SK-N-SH treated with all-trans-retinoic acid at 6 μM for 48 hours (cell line): ENCODE results near the gene MPI.

Source experiments
- ATAC-seq: fragments of 200-7000 bp; cut with Tn5 transposase; 3 replicates; pipeline ENCODE4 v1.9.1; 2020; ENCODE audit warnings: mild to moderate bottlenecking, moderate library complexity
- ARNTL ChIP-seq: fragments of 450-650 bp; formaldehyde crosslinking; IDR thresholded peaks from 2 replicates; pipeline ENCODE4 v1.5.0; 2020; ENCODE audit warnings: low read depth, mild to moderate bottlenecking, moderate library complexity, borderline replicate concordance
- BACH2 ChIP-seq: fragments of 250-450 bp; sonication (Bioruptor Pico); IDR thresholded peaks from 2 replicates; pipeline ENCODE4 v1.9.0; 2021; ENCODE audit warnings: mild to moderate bottlenecking, borderline replicate concordance
- CREB5 ChIP-seq: fragments of 250-450 bp; sonication (Bioruptor Pico); IDR thresholded peaks from 2 replicates; pipeline ENCODE4 v1.5.1; 2020; ENCODE audit warnings: low read depth, mild to moderate bottlenecking, moderate library complexity
- CSDC2 ChIP-seq: fragments of 250-450 bp; sonication (Bioruptor Pico); IDR thresholded peaks from 2 replicates; pipeline ENCODE4 v1.5.0; 2020; ENCODE audit warnings: mild to moderate bottlenecking, moderate library complexity
- CSRNP3 ChIP-seq: fragments of 250-450 bp; sonication (Bioruptor Pico); IDR thresholded peaks from 2 replicates; pipeline ENCODE4 v1.5.1; 2021; ENCODE audit warnings: mild to moderate bottlenecking, moderate library complexity
- ESRRG ChIP-seq: fragments of 250-450 bp; sonication (Bioruptor Pico); IDR thresholded peaks from 2 replicates; pipeline ENCODE4 v1.6.1; 2021; ENCODE audit warnings: mild to moderate bottlenecking
- GLIS3 ChIP-seq: fragments of 250-450 bp; sonication (Bioruptor Pico); IDR thresholded peaks from 2 replicates; pipeline ENCODE4 v1.5.0; 2020; ENCODE audit warnings: mild to moderate bottlenecking, moderate library complexity
- ISL1 ChIP-seq: fragments of 250-450 bp; sonication (Bioruptor Pico); IDR thresholded peaks from 2 replicates; pipeline ENCODE4 v2.1.2; 2022; ENCODE audit warnings: mild to moderate bottlenecking, moderate library complexity
- OSR1 ChIP-seq: fragments of 250-450 bp; sonication (Bioruptor Pico); IDR thresholded peaks from 2 replicates; pipeline ENCODE4 v1.8.0; 2022; ENCODE audit warnings: moderate library complexity, mild to moderate bottlenecking, inconsistent platforms
- PATZ1 ChIP-seq: fragments of 250-450 bp; sonication (Bioruptor Pico); IDR thresholded peaks from 2 replicates; pipeline ENCODE4 v1.8.0; 2020; ENCODE audit warnings: mild to moderate bottlenecking, moderate library complexity, borderline replicate concordance
- POU6F1 ChIP-seq: fragments of 250-450 bp; sonication (Bioruptor Pico); IDR thresholded peaks from 2 replicates; pipeline ENCODE4 v1.8.0; 2021; ENCODE audit warnings: low read depth, mild to moderate bottlenecking, moderate library complexity, borderline replicate concordance
- PPARA ChIP-seq: fragments of 250-450 bp; sonication (Bioruptor Pico); IDR thresholded peaks from 2 replicates; pipeline ENCODE4 v1.5.0; 2020; ENCODE audit warnings: mild to moderate bottlenecking, borderline replicate concordance
- RARB ChIP-seq: fragments of 250-450 bp; sonication (Bioruptor Pico); IDR thresholded peaks from 2 replicates; pipeline ENCODE4 v1.8.0; 2021; ENCODE audit warnings: mild to moderate bottlenecking, moderate library complexity
- SNAI2 ChIP-seq: fragments of 250-450 bp; sonication (Bioruptor Pico); IDR thresholded peaks from 2 replicates; pipeline ENCODE4 v1.5.0; 2020; ENCODE audit warnings: mild to moderate bottlenecking, moderate library complexity
- TCF4 ChIP-seq: fragments of 250-450 bp; sonication (Bioruptor Pico); IDR thresholded peaks from 2 replicates; pipeline ENCODE4 v1.8.0; 2021; ENCODE audit warnings: mild to moderate bottlenecking, moderate library complexity, borderline replicate concordance
- TOX ChIP-seq: fragments of 250-450 bp; sonication (Bioruptor Pico); IDR thresholded peaks from 2 replicates; pipeline ENCODE4 v1.8.0; 2021; ENCODE audit warnings: mild to moderate bottlenecking, moderate library complexity, borderline replicate concordance
- TSHZ2 ChIP-seq: fragments of 250-450 bp; sonication (Bioruptor Pico); IDR thresholded peaks from 2 replicates; pipeline ENCODE4 v1.5.0; 2020; ENCODE audit warnings: mild to moderate bottlenecking, moderate library complexity
- ZC3H10 ChIP-seq: fragments of 250-450 bp; sonication (Bioruptor Pico); IDR thresholded peaks from 2 replicates; pipeline ENCODE4 v1.5.1; 2021; ENCODE audit warnings: mild to moderate bottlenecking, moderate library complexity
- ZFP3 ChIP-seq: fragments of 250-450 bp; sonication (Bioruptor Pico); IDR thresholded peaks from 2 replicates; pipeline ENCODE4 v1.5.0; 2020; ENCODE audit warnings: mild to moderate bottlenecking, moderate library complexity
- ZFP30 ChIP-seq: fragments of 450-650 bp; formaldehyde crosslinking; IDR thresholded peaks from 2 replicates; pipeline ENCODE4 v1.5.0; 2022; ENCODE audit warnings: mild to moderate bottlenecking, moderate library complexity
- ZNF565 ChIP-seq: fragments of 450-650 bp; formaldehyde crosslinking; conservative IDR thresholded peaks from 2 replicates; pipeline ENCODE4 v1.5.0; 2020; ENCODE audit warnings: low read depth, mild to moderate bottlenecking, moderate library complexity
- ZNF70 ChIP-seq: fragments of 450-650 bp; formaldehyde crosslinking; IDR thresholded peaks from 2 replicates; pipeline ENCODE4 v1.5.0; 2020; ENCODE audit warnings: mild to moderate bottlenecking, moderate library complexity
- ZNF8 ChIP-seq: fragments of 450-650 bp; formaldehyde crosslinking; IDR thresholded peaks from 2 replicates; pipeline ENCODE4 v1.5.0; 2020; ENCODE audit warnings: mild to moderate bottlenecking, moderate library complexity

Gene MPI

GRCh38 chr15:74902295-74903075 is 12.6 kb downstream of the MPI start:
- no peak for TF ChIP-seq ZNF565 (CRISPR knock-in tag)
- TF ChIP-seq PATZ1 (CRISPR knock-in tag), result no peak
- no peak for TF ChIP-seq TOX (CRISPR knock-in tag)
- no peak for TF ChIP-seq CSDC2
- no peak for TF ChIP-seq ZNF70 (CRISPR knock-in tag)
- no peak for TF ChIP-seq TCF4 (CRISPR knock-in tag)
- TF ChIP-seq ARNTL (CRISPR knock-in tag), result no peak
- ATAC-seq, result no peak

- no peak for ATAC-seq
- TF ChIP-seq ARNTL (CRISPR knock-in tag), result no peak
- TF ChIP-seq, all 23 proteins: peak for 0
These were observed 13.8 kb downstream of the MPI start for GRCh38 chr15:74903676-74904075.

- TF ChIP-seq ZFP3 (CRISPR knock-in tag) (no peak), ISL1 (no peak), OSR1 (CRISPR knock-in tag) (no peak), TSHZ2 (CRISPR knock-in tag) (no peak), TCF4 (CRISPR knock-in tag) (no peak), ESRRG (no peak)
- no peak for ATAC-seq
These were observed 14.5 kb downstream of the MPI start for GRCh38 chr15:74904190-74904805.

- ATAC-seq, result peak; percentile 61
- no peak for TF ChIP-seq ZC3H10
- TF ChIP-seq ESRRG, result no peak
- TF ChIP-seq PPARA (CRISPR knock-in tag), result no peak
- no peak for TF ChIP-seq ZFP30
- no peak for TF ChIP-seq POU6F1 (CRISPR knock-in tag)
- TF ChIP-seq CSRNP3 (CRISPR knock-in tag), result no peak
- TF ChIP-seq ARNTL (CRISPR knock-in tag), result no peak
- TF ChIP-seq TOX (CRISPR knock-in tag), result no peak
- no peak for TF ChIP-seq ZNF8 (CRISPR knock-in tag)
- no peak for TF ChIP-seq SNAI2
- TF ChIP-seq BACH2 (CRISPR knock-in tag), result no peak
- TF ChIP-seq OSR1 (CRISPR knock-in tag), result no peak
- TF ChIP-seq ISL1, result no peak
- TF ChIP-seq ZNF70 (CRISPR knock-in tag), result no peak
- no peak for TF ChIP-seq CREB5 (CRISPR knock-in tag)
- no peak for TF ChIP-seq ZFP3 (CRISPR knock-in tag)
- no peak for TF ChIP-seq PATZ1 (CRISPR knock-in tag)
- no peak for TF ChIP-seq RARB (CRISPR knock-in tag)
- TF ChIP-seq GLIS3, result no peak
- no peak for TF ChIP-seq TCF4 (CRISPR knock-in tag)
These were observed 16.2 kb downstream of the MPI start for GRCh38 chr15:74906067-74906449.
